ENCODE results near the gene UROC1.

Gene UROC1

DNA sequence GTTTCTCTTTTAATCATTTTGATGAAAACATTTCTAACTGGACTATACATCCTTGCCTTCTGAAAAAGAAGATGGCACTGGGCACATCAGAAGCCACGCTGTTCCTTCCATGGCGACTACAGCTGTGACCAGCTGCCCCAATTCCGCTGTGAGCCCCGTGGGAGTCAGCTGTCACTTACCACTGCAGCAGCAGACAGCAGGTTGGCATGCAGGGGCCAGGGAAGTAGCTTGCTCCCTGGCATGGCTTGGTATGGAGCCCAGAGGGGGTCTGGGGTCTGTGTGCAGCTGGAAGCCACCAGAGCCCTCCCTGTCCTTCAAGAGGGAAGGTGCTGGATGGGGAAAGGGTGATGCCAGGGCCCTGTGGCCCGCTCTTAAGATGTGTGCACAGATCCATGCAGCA lies 37.4 kb downstream of the UROC1 start:
- H3K79me2 ChIP-seq (ENCODE audit: low read length) = no peaks in the 10 kb centered on the region
- TF ChIP-seq EZH2phosphoT487 (IDR thresholded peaks at IDR 0.05; ENCODE audit: low read length) (no peak), EZH2 (optimal IDR thresholded peaks at IDR 0.05; ENCODE audit: low read depth, low read length) (no peak)
- TF ChIP-seq, protein P1, sequence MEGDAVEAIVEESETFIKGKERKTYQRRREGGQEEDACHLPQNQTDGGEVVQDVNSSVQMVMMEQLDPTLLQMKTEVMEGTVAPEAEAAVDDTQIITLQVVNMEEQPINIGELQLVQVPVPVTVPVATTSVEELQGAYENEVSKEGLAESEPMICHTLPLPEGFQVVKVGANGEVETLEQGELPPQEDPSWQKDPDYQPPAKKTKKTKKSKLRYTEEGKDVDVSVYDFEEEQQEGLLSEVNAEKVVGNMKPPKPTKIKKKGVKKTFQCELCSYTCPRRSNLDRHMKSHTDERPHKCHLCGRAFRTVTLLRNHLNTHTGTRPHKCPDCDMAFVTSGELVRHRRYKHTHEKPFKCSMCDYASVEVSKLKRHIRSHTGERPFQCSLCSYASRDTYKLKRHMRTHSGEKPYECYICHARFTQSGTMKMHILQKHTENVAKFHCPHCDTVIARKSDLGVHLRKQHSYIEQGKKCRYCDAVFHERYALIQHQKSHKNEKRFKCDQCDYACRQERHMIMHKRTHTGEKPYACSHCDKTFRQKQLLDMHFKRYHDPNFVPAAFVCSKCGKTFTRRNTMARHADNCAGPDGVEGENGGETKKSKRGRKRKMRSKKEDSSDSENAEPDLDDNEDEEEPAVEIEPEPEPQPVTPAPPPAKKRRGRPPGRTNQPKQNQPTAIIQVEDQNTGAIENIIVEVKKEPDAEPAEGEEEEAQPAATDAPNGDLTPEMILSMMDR (IDR thresholded peaks at IDR 0.05; ENCODE audit: low read length) = no peak
- H3K9me2 ChIP-seq (replicated peaks; ENCODE audit: insufficient read depth, low read length) = no peaks in the 10 kb centered on the region
- H3K4me1 ChIP-seq (ENCODE audit: low read length) = no peaks in the 10 kb centered on the region
- H3K27ac ChIP-seq (ENCODE audit: low read length) = no peak overlapping the region
- no peak overlapping the region for H3K9ac ChIP-seq (ENCODE audit: low read length)
- no peak overlapping the region for H3K4me3 ChIP-seq (ENCODE audit: low read length)
- H2AFZ ChIP-seq (ENCODE audit: low read length) = no peak overlapping the region
- H4K20me1 ChIP-seq (ENCODE audit: insufficient read depth, low read length) = no peaks in the 10 kb centered on the region
- peaks cover 4% of the 10 kb centered on the region; the same call in 1 of the 2 replicates for H3F3A ChIP-seq (ENCODE audit: insufficient read depth, low read length)
- H3K36me3 ChIP-seq (replicated peaks; ENCODE audit: insufficient read depth, low read length) = no peaks in the 10 kb centered on the region
- no peak for DNase-seq
- H3K4me2 ChIP-seq (ENCODE audit: low read depth, low read length) = no peak overlapping the region
- no peaks in the 10 kb centered on the region for H3K9me3 ChIP-seq (replicated peaks; ENCODE audit: insufficient read depth, low read length)
- H3K27me3 ChIP-seq (replicated peaks; ENCODE audit: insufficient read depth, low read length) = no peaks in the 10 kb centered on the region

DNA sequence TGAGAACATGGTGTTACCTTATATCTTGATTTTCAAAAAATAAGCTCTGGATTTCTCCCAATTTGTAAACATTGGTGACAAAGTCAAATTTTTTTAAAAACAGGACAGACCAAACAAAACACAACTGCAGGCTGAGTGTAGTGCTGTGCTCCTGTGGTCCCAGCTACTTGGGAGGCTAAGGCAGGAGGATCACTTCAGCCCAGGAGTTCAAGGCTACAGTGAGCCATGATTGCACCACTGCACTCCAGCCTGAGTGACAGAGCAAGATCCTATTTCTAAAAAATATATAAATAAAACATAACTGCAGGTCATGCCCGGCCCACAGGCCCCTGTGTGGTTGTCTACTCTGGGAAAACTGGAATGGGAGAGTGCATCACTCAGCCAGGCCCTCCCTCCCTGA lies 37.9 kb downstream of the UROC1 start:
- H3K36me3 ChIP-seq (replicated peaks; ENCODE audit: insufficient read depth, low read length) = no peaks in the 10 kb centered on the region
- H3K4me1 ChIP-seq (ENCODE audit: low read length) = peaks cover 2% of the 10 kb centered on the region
- H3K4me3 ChIP-seq (ENCODE audit: low read length) = no peak overlapping the region
- H3K4me2 ChIP-seq (ENCODE audit: low read depth, low read length) = no peak overlapping the region
- peaks cover 5% of the 10 kb centered on the region for H3K79me2 ChIP-seq (ENCODE audit: low read length)
- TF ChIP-seq EZH2phosphoT487 (IDR thresholded peaks at IDR 0.05; ENCODE audit: low read length) = no peak
- TF ChIP-seq EZH2 (optimal IDR thresholded peaks at IDR 0.05; ENCODE audit: low read depth, low read length) = no peak
- TF ChIP-seq, protein P1 (IDR thresholded peaks at IDR 0.05; ENCODE audit: low read length) = no peak
- no peaks in the 10 kb centered on the region for H3K27me3 ChIP-seq (replicated peaks; ENCODE audit: insufficient read depth, low read length)
- no peak overlapping the region for H3K9ac ChIP-seq (ENCODE audit: low read length)
- 0 out of 2 replicates have a peak, but pooled peaks cover 2% of the 10 kb centered on the region for H4K20me1 ChIP-seq (ENCODE audit: insufficient read depth, low read length)
- H2AFZ ChIP-seq (ENCODE audit: low read length) = no peak overlapping the region
- H3F3A ChIP-seq (ENCODE audit: insufficient read depth, low read length) = peaks cover 4% of the 10 kb centered on the region; the same call in 1 of the 2 replicates
- H3K9me2 ChIP-seq (replicated peaks; ENCODE audit: insufficient read depth, low read length) = no peaks in the 10 kb centered on the region
- DNase-seq = no peak
- H3K27ac ChIP-seq (ENCODE audit: low read length) = no peak overlapping the region
- no peaks in the 10 kb centered on the region for H3K9me3 ChIP-seq (replicated peaks; ENCODE audit: insufficient read depth, low read length)

DNA sequence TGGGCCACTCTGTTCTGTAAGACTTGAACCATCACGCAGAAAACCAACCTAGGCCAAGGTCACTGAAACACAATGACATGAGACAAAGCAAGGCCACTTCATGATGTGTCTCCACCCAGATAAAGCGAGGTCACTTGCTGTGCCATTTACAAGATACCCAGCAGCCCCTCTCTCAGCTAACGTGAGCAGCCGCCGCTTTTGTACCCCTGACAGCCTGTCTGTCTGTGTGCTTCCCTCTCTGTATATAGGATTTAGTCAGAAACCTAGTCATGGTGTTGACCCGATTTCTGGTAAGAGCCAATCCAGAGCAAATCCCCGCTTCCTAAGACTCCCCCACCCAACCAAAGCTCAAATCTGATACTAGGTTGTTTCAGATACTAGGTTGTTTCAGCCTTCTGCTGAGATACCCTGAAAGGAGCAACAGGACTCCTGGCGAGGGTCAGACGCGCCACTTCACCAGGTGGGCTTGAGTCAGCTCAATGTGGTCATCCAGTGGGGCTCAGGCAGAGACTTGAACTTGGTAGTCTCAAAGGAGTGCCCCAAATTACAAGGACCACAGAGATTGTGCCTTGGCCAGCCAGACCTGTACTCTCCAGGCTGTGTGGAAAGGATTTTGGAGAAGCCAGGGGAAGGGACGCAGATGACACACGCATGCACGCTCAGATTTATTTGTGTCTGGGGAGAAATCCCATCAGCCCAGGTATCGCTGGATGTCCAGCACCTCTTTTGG lies 38.8 kb downstream of the UROC1 start:
- Histone ChIP-seq H3K4me1 (ENCODE audit: low read length) (peaks cover 7% of the 10 kb centered on the region), H3K27me3 (replicated peaks; ENCODE audit: insufficient read depth, low read length) (no peaks in the 10 kb centered on the region), H3K36me3 (replicated peaks; ENCODE audit: insufficient read depth, low read length) (no peaks in the 10 kb centered on the region), H3K9me3 (replicated peaks; ENCODE audit: insufficient read depth, low read length) (no peaks in the 10 kb centered on the region), H4K20me1 (ENCODE audit: insufficient read depth, low read length) (0 out of 2 replicates have a peak, but pooled peaks cover 5% of the 10 kb centered on the region), H3F3A (ENCODE audit: insufficient read depth, low read length) (peaks cover 4% of the 10 kb centered on the region; the same call in 1 of the 2 replicates), H3K27ac (ENCODE audit: low read length) (no peak overlapping the region), H3K4me2 (ENCODE audit: low read depth, low read length) (no peak overlapping the region), H3K79me2 (ENCODE audit: low read length) (peaks cover 13% of the 10 kb centered on the region), H3K4me3 (ENCODE audit: low read length) (no peak overlapping the region), H2AFZ (ENCODE audit: low read length) (no peak overlapping the region), H3K9ac (ENCODE audit: low read length) (no peak overlapping the region), H3K9me2 (replicated peaks; ENCODE audit: insufficient read depth, low read length) (no peaks in the 10 kb centered on the region)
- no peak for DNase-seq
- TF ChIP-seq EZH2phosphoT487 (IDR thresholded peaks at IDR 0.05; ENCODE audit: low read length) (no peak), EZH2 (optimal IDR thresholded peaks at IDR 0.05; ENCODE audit: low read depth, low read length) (no peak)
- TF ChIP-seq, protein P1 (IDR thresholded peaks at IDR 0.05; ENCODE audit: low read length) = no peak
